NCI-H524 treated with DMSO at 0.1 percent for 48 hours (cell line): ENCODE data around the gene C22orf31.
"Not testable (repeated sequence)": the region's sequence is repeated elsewhere in the genome, so short reads cannot be mapped to it uniquely, and the experiment has no call there.

Experiments used
- DNase-seq: peaks from one replicate; lab custom pipeline; 2025; lab: John Stamatoyannopoulos, UW

C22orf31 gene

GRCh38 chr22:29061773-29062172 is at the start of gene C22orf31:
Gene C22orf31 (minus strand): TSS chr22:29061831. CDS start chr22:29061792, 39 bp downstream.
- no peak for DNase-seq

GRCh38 chr22:29110946-29111345 is 49.3 kb upstream of the C22orf31 start:
- DNase-seq = no peak

GRCh38 chr22:29109822-29110221 is 48.2 kb upstream of the C22orf31 start:
- no peak for DNase-seq

- DNase-seq = no peak
Observed at GRCh38 chr22:29108137-29108536, 46.5 kb upstream of the C22orf31 start.

GRCh38 chr22:29106839-29107238 is 45.2 kb upstream of the C22orf31 start:
- DNase-seq = peak; percentile 16

- DNase-seq = no peak
Observed at GRCh38 chr22:29105468-29105867, 43.8 kb upstream of the C22orf31 start.

GRCh38 chr22:29103121-29103520 is 41.5 kb upstream of the C22orf31 start:
- no peak for DNase-seq

- DNase-seq = no peak
Observed at GRCh38 chr22:29102300-29102699, 40.7 kb upstream of the C22orf31 start.

GRCh38 chr22:29098296-29098695 is 36.7 kb upstream of the C22orf31 start:
- DNase-seq = no peak

- no peak for DNase-seq
Observed at GRCh38 chr22:29096736-29097669, 35.4 kb upstream of the C22orf31 start.

- no peak for DNase-seq
Observed at GRCh38 chr22:29095459-29095858, 33.8 kb upstream of the C22orf31 start.

GRCh38 chr22:29093501-29094300 is 32.1 kb upstream of the C22orf31 start:
- no peak for DNase-seq

- no peak for DNase-seq
Observed at GRCh38 chr22:29093030-29093429, 31.4 kb upstream of the C22orf31 start.

- no peak for DNase-seq
Observed at GRCh38 chr22:29092243-29092642, 30.6 kb upstream of the C22orf31 start.

- no peak for DNase-seq
Observed at GRCh38 chr22:29090039-29090438, 28.4 kb upstream of the C22orf31 start.

GRCh38 chr22:29089507-29089906 is 27.9 kb upstream of the C22orf31 start:
- no peak for DNase-seq

- no peak for DNase-seq
Observed at GRCh38 chr22:29088809-29089208, 27.2 kb upstream of the C22orf31 start.

- no peak for DNase-seq
Observed at GRCh38 chr22:29087012-29087411, 25.4 kb upstream of the C22orf31 start.

- no peak for DNase-seq
Observed at GRCh38 chr22:29083933-29084591, 22.4 kb upstream of the C22orf31 start.

- not testable (repeated sequence) for DNase-seq
Observed at GRCh38 chr22:29083576-29083932, 21.9 kb upstream of the C22orf31 start.

- DNase-seq = no peak
Observed at GRCh38 chr22:29082826-29083545, 21.4 kb upstream of the C22orf31 start.
